Epidermal melanocyte (primary cell): Measurements from ENCODE around the gene CYP27B1.

Experiments used
- DNase-seq: peaks from one replicate; pipeline ENCODE4 v3.0.0; 2011; ENCODE audit warnings: low spot score; ENCODE audit not compliant: insufficient read length

Gene CYP27B1

GRCh38 chr12:57767305-57767698, 424 bp upstream of the CYP27B1 start:
- no peak for DNase-seq

GRCh38 chr12:57765698-57766463, 997 bp downstream of the CYP27B1 start:
- no peak for DNase-seq

GRCh38 chr12:57765003-57765697, 1.7 kb downstream of the CYP27B1 start:
- no peak for DNase-seq

GRCh38 chr12:57764662-57765002, 2.2 kb downstream of the CYP27B1 start:
- no peak for DNase-seq

- DNase-seq: no peak
Measured at GRCh38 chr12:57763881-57764661, 2.8 kb downstream of the CYP27B1 start.

- DNase-seq: no peak
Measured at GRCh38 chr12:57762463-57762862, 4.4 kb downstream of the CYP27B1 start.

GRCh38 chr12:57761391-57761998, 5.4 kb downstream of the CYP27B1 start:
- DNase-seq: no peak

GRCh38 chr12:57760347-57760982, 6.4 kb downstream of the CYP27B1 start:
- no peak for DNase-seq

GRCh38 chr12:57759360-57759980, 7.4 kb downstream of the CYP27B1 start:
- DNase-seq: no peak

GRCh38 chr12:57758552-57759359, 8.1 kb downstream of the CYP27B1 start:
- no peak for DNase-seq

- no peak for DNase-seq
Measured at GRCh38 chr12:57757771-57758170, 9.1 kb downstream of the CYP27B1 start.

GRCh38 chr12:57756406-57757341, 10.2 kb downstream of the CYP27B1 start:
- peak; percentile 85 for DNase-seq

- no peak for DNase-seq
Measured at GRCh38 chr12:57755454-57756372, 11.2 kb downstream of the CYP27B1 start.

- DNase-seq: no peak
Measured at GRCh38 chr12:57755194-57755453, 11.8 kb downstream of the CYP27B1 start.

GRCh38 chr12:57754411-57755193, 12.3 kb downstream of the CYP27B1 start, which contains the start of gene MARCHF9:
Gene MARCHF9 (plus strand): TSS chr12:57755103. CDS start chr12:57755529, 426 bp downstream.
- no peak for DNase-seq

- no peak for DNase-seq
Measured at GRCh38 chr12:57753756-57754337, 13.0 kb downstream of the CYP27B1 start.

GRCh38 chr12:57752668-57753000, 14.2 kb downstream of the CYP27B1 start:
- DNase-seq: no peak
